Measurements from ENCODE around the gene MEGF11. TPM values are rescaled to one million over a fixed set of nuclear protein-coding genes. Genes with fewer than 3 reads are reported as not detected.

Gene MEGF11
- total RNA-seq, 1 experiment from 2014 or later, result 1.2 TPM

- no peak overlapping the region for H3K9ac ChIP-seq (ENCODE audit: extremely low read depth, insufficient read length, low read length)
- H3K23ac ChIP-seq (ENCODE audit: insufficient read length, low read depth, low read length), result no peak overlapping the region
- H4K8ac ChIP-seq (replicated peaks; ENCODE audit: insufficient read length, low read depth, low read length), result no peak overlapping the region
- no peak overlapping the region for H3K18ac ChIP-seq (ENCODE audit: insufficient read length, low read depth, low read length)
- no peak for DNase-seq
- no peak overlapping the region for H2BK15ac ChIP-seq (ENCODE audit: low read depth, low read length)
- no peaks in the 10 kb centered on the region for H3K79me1 ChIP-seq (ENCODE audit: insufficient read depth, low read depth, low read length, poor library complexity, severe bottlenecking)
- no peak for TF ChIP-seq CTCF (conservative IDR thresholded peaks at IDR 0.05)
- no peak overlapping the region for H2BK120ac ChIP-seq (ENCODE audit: low read depth, low read length, poor library complexity, severe bottlenecking)
- H3K9me3 ChIP-seq (ENCODE audit: control insufficient read depth, low read depth, low read length), result no peaks in the 10 kb centered on the region
- Mint-ChIP-seq H3K9me3 (no peaks in the 10 kb centered on the region), H3K4me1 (peaks cover 11 to 25% of the 10 kb centered on the region in 2 experiments), H3K36me3 (ENCODE audit: insufficient read depth in 1 of 3, low read depth in 3 of 3) (no peaks in the 10 kb centered on the region), H3K27ac (no peak overlapping the region), H3K27me3 (ENCODE audit: low read depth) (no peaks in the 10 kb centered on the region), H3K4me3 (no peak overlapping the region)
- no peak overlapping the region for H3K27ac ChIP-seq (ENCODE audit: insufficient read length, low read depth, low read length)
- H4K5ac ChIP-seq (ENCODE audit: insufficient read length, low read depth, low read length), result no peak overlapping the region
- no CpG with 5 or more reads among the region's 11 CpGs for WGBS (ENCODE audit: extremely low coverage, insufficient read length, low lambda C conversion rate)
- no peak overlapping the region for H3K56ac ChIP-seq (ENCODE audit: insufficient read length, low read depth, low read length)
- H3T11ph ChIP-seq (ENCODE audit: low read length), result no peak overlapping the region
- no peaks in the 10 kb centered on the region for H3K23me2 ChIP-seq (ENCODE audit: insufficient read length, low read depth, low read length, poor library complexity, severe bottlenecking)
- no peak overlapping the region for H3K4ac ChIP-seq (ENCODE audit: low read depth, low read length)
- no peak overlapping the region for H4K91ac ChIP-seq (ENCODE audit: insufficient read length, low read depth, low read length)
- H2AFZ ChIP-seq (ENCODE audit: low read length), result no peak overlapping the region
- no peak overlapping the region for H3K4me2 ChIP-seq (ENCODE audit: insufficient read depth, insufficient read length, low read length)
- H2BK20ac ChIP-seq (ENCODE audit: low read depth, low read length, poor library complexity, severe bottlenecking), result no peak overlapping the region
- H2BK12ac ChIP-seq (ENCODE audit: insufficient read length, low read depth, low read length), result no peak overlapping the region
- H3K27me3 ChIP-seq (ENCODE audit: insufficient read depth, low read length), result no peaks in the 10 kb centered on the region
- no peak overlapping the region for H2BK5ac ChIP-seq (ENCODE audit: insufficient read length, low read length)
- 0 out of 2 replicates have a peak, but pooled peaks cover 2% of the 10 kb centered on the region for H3K4me1 ChIP-seq (ENCODE audit: insufficient read depth, low read length)
- H4K20me1 ChIP-seq (ENCODE audit: control insufficient read depth, insufficient read depth, insufficient read length), result no peaks in the 10 kb centered on the region
- no peak overlapping the region for H3K14ac ChIP-seq (ENCODE audit: insufficient read depth, low read length)
- no peak overlapping the region for H2AK5ac ChIP-seq (ENCODE audit: insufficient read length, low read length)
- no peaks in the 10 kb centered on the region for H3K79me2 ChIP-seq (ENCODE audit: insufficient read depth, low read length)
Measured at GRCh38 chr15:66222273-66223198, 31.0 kb downstream of the MEGF11 start.
